ENCODE data around the gene FAM20B. TPM values are rescaled to one million over a fixed set of nuclear protein-coding genes. Genes with fewer than 3 reads are reported as not detected.

The FAM20B gene
- total and polyA plus RNA-seq, 4 donors: 3.1 to 39.8 (median 13.6) TPM

GRCh38 chr1:179052776-179053175, 27.1 kb downstream of the FAM20B start:
- no peaks in the 10 kb centered on the region for H3K9me3 ChIP-seq (ENCODE audit: control insufficient read depth in 4 of 4, low read length in 3 of 4)
- DNase-seq (ENCODE audit: low spot score): no peak
- H3K27ac ChIP-seq (ENCODE audit: low read depth in 1 of 2, low read length in 2 of 2): no peak overlapping the region
- 87% methylated on average over 2 of the region's 2 CpGs for WGBS
- no peak for TF ChIP-seq TAF1 (conservative IDR thresholded peaks at IDR 0.05)
- no peak for TF ChIP-seq HNF4G (IDR thresholded peaks at IDR 0.05)
- TF ChIP-seq HNF4A (conservative IDR thresholded peaks at IDR 0.05): no peak
- TF ChIP-seq ATF3 (IDR thresholded peaks at IDR 0.05): no peak
- TF ChIP-seq YY1 (IDR thresholded peaks at IDR 0.05): no peak
- TF ChIP-seq GABPA (IDR thresholded peaks at IDR 0.05 in 1 of 2, conservative IDR thresholded peaks at IDR 0.05 in 1 of 2): no peak
- no peak for TF ChIP-seq FOXA1 (IDR thresholded peaks at IDR 0.05)
- H3K36me3 ChIP-seq (ENCODE audit: control insufficient read depth in 4 of 4, insufficient read depth in 3 of 4, low read depth in 1 of 4, low read length in 3 of 4): peaks cover 0 to 12% (median 6%) of the 10 kb centered on the region in 4 donors
- no peak overlapping the region for H3K9ac ChIP-seq (ENCODE audit: low read depth in 1 of 2, low read length in 2 of 2)
- H3K4me3 ChIP-seq (ENCODE audit: low read depth in 1 of 3, low read length in 3 of 3): no peak overlapping the region
- no peaks in the 10 kb centered on the region for H3K27me3 ChIP-seq (ENCODE audit: control insufficient read depth in 4 of 4, insufficient read depth in 4 of 4, low read length in 3 of 4)
- no peaks in the 10 kb centered on the region for H3K4me1 ChIP-seq (ENCODE audit: control insufficient read depth in 4 of 4, insufficient read depth in 4 of 4, low read length in 3 of 4)

DNA sequence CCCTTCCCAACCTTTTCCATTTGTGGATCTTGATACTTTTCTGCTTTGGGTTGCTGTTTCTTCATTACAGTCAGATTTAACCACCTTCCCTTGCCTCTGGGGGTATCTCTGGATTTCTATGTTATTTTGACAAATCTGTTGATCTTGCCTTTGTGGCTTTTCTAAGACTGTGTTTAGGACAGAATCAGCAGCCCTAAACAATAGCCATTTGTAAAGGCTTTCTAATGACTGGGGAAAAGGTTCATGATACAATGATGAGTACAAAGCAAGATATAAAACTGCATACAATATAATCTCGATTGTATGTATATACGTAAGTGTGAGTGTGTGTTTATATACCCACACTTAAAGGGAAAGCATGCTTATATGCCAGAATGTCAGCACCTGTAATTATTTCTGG, 27.8 kb downstream of the FAM20B start:
- Histone ChIP-seq H3K36me3 (ENCODE audit: control insufficient read depth in 4 of 4, insufficient read depth in 3 of 4, low read depth in 1 of 4, low read length in 3 of 4) (peaks cover 0 to 12% (median 6%) of the 10 kb centered on the region in 4 donors), H3K4me3 (ENCODE audit: low read depth in 1 of 3, low read length in 3 of 3) (no peak overlapping the region), H3K27ac (ENCODE audit: low read depth in 1 of 2, low read length in 2 of 2) (no peak overlapping the region), H3K4me1 (ENCODE audit: control insufficient read depth in 4 of 4, insufficient read depth in 4 of 4, low read length in 3 of 4) (no peaks in the 10 kb centered on the region), H3K9ac (ENCODE audit: low read depth in 1 of 2, low read length in 2 of 2) (no peak overlapping the region), H3K27me3 (ENCODE audit: control insufficient read depth in 4 of 4, insufficient read depth in 4 of 4, low read length in 3 of 4) (no peaks in the 10 kb centered on the region), H3K9me3 (ENCODE audit: control insufficient read depth in 4 of 4, low read length in 3 of 4) (no peaks in the 10 kb centered on the region)
- WGBS: 85% methylated on average over 2 of the region's 2 CpGs
- TF ChIP-seq, protein P1, sequence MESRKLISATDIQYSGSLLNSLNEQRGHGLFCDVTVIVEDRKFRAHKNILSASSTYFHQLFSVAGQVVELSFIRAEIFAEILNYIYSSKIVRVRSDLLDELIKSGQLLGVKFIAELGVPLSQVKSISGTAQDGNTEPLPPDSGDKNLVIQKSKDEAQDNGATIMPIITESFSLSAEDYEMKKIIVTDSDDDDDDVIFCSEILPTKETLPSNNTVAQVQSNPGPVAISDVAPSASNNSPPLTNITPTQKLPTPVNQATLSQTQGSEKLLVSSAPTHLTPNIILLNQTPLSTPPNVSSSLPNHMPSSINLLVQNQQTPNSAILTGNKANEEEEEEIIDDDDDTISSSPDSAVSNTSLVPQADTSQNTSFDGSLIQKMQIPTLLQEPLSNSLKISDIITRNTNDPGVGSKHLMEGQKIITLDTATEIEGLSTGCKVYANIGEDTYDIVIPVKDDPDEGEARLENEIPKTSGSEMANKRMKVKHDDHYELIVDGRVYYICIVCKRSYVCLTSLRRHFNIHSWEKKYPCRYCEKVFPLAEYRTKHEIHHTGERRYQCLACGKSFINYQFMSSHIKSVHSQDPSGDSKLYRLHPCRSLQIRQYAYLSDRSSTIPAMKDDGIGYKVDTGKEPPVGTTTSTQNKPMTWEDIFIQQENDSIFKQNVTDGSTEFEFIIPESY (IDR thresholded peaks at IDR 0.05): no peak
- TF ChIP-seq RXRA (IDR thresholded peaks at IDR 0.05): no peak
- no peak for TF ChIP-seq SP1 (IDR thresholded peaks at IDR 0.05)
- no peak for TF ChIP-seq ATF3 (IDR thresholded peaks at IDR 0.05)
- TF ChIP-seq, protein P2, sequence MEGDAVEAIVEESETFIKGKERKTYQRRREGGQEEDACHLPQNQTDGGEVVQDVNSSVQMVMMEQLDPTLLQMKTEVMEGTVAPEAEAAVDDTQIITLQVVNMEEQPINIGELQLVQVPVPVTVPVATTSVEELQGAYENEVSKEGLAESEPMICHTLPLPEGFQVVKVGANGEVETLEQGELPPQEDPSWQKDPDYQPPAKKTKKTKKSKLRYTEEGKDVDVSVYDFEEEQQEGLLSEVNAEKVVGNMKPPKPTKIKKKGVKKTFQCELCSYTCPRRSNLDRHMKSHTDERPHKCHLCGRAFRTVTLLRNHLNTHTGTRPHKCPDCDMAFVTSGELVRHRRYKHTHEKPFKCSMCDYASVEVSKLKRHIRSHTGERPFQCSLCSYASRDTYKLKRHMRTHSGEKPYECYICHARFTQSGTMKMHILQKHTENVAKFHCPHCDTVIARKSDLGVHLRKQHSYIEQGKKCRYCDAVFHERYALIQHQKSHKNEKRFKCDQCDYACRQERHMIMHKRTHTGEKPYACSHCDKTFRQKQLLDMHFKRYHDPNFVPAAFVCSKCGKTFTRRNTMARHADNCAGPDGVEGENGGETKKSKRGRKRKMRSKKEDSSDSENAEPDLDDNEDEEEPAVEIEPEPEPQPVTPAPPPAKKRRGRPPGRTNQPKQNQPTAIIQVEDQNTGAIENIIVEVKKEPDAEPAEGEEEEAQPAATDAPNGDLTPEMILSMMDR (IDR thresholded peaks at IDR 0.05; ENCODE audit: low read depth, low read length, missing input control): no peak
- no peak for DNase-seq (ENCODE audit: low spot score)

GRCh38 chr1:179055937-179056336, 30.2 kb downstream of the FAM20B start:
- H3K9ac ChIP-seq (ENCODE audit: low read depth in 1 of 2, low read length in 2 of 2): no peak overlapping the region
- H3K4me1 ChIP-seq (ENCODE audit: control insufficient read depth in 4 of 4, insufficient read depth in 4 of 4, low read length in 3 of 4): no peaks in the 10 kb centered on the region
- DNase-seq (ENCODE audit: low spot score): no peak
- no peak overlapping the region for H3K27ac ChIP-seq (ENCODE audit: low read depth in 1 of 2, low read length in 2 of 2)
- no peaks in the 10 kb centered on the region for H3K9me3 ChIP-seq (ENCODE audit: control insufficient read depth in 4 of 4, low read length in 3 of 4)
- 98% methylated on average over 2 of the region's 2 CpGs for WGBS
- H3K4me3 ChIP-seq (ENCODE audit: low read depth in 1 of 3, low read length in 3 of 3): no peak overlapping the region
- H3K27me3 ChIP-seq (ENCODE audit: control insufficient read depth in 4 of 4, insufficient read depth in 4 of 4, low read length in 3 of 4): no peaks in the 10 kb centered on the region
- TF ChIP-seq, protein P3, sequence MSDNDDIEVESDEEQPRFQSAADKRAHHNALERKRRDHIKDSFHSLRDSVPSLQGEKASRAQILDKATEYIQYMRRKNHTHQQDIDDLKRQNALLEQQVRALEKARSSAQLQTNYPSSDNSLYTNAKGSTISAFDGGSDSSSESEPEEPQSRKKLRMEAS (IDR thresholded peaks at IDR 0.05): no peak
- H3K36me3 ChIP-seq (ENCODE audit: control insufficient read depth in 4 of 4, insufficient read depth in 3 of 4, low read depth in 1 of 4, low read length in 3 of 4): peaks cover 0 to 12% (median 6%) of the 10 kb centered on the region in 4 donors

Data from liver (tissue), 9 donors.